ENCODE data around the gene NUAK1. TPM values are rescaled to one million over a fixed set of nuclear protein-coding genes. Genes with fewer than 3 reads are reported as not detected.

NUAK1 gene
- total RNA-seq, 2 donors from 2014 or later: 14.0 to 16.8 TPM

- H3K4me3 ChIP-seq (ENCODE audit: low read length): no peak overlapping the region
- no peaks in the 10 kb centered on the region for H3K9me3 ChIP-seq (ENCODE audit: control insufficient read depth, low read length)
- 93 to 100% methylated on average over 3 to 4 of the region's 5 CpGs for WGBS, 2 experiments (ENCODE audit: insufficient coverage in 1 of 2, insufficient read length in 1 of 2)
- no peak overlapping the region for H3K9ac ChIP-seq (ENCODE audit: extremely low read depth, low read length, poor library complexity, severe bottlenecking)
- no peaks in the 10 kb centered on the region for H3K27me3 Mint-ChIP-seq (ENCODE audit: insufficient read depth)
- H3K27ac Mint-ChIP-seq: no peak overlapping the region
- H3K27ac ChIP-seq (ENCODE audit: low read depth, low read length): no peak overlapping the region
- H3K4me3 Mint-ChIP-seq: no peak overlapping the region
- peaks cover 37% of the 10 kb centered on the region for H3K4me1 Mint-ChIP-seq
- H3K36me3 Mint-ChIP-seq (ENCODE audit: low read depth): no peaks in the 10 kb centered on the region
- peak; percentile 11 for DNase-seq
- H3K36me3 ChIP-seq (ENCODE audit: control insufficient read depth, insufficient read depth, low read length): peaks cover 78% of the 10 kb centered on the region
- no peak for TF ChIP-seq CTCF (conservative IDR thresholded peaks at IDR 0.05)
- H3K9me3 Mint-ChIP-seq: no peaks in the 10 kb centered on the region
- H3K27me3 ChIP-seq (ENCODE audit: control insufficient read depth, insufficient read depth, low read length, poor library complexity, severe bottlenecking): no peaks in the 10 kb centered on the region
- H3K4me1 ChIP-seq (ENCODE audit: control insufficient read depth, insufficient read depth, low read length): peaks cover 21% of the 10 kb centered on the region
Measured at GRCh38 chr12:106123110-106123509, 15.6 kb downstream of the NUAK1 start.

GRCh38 chr12:106122004-106122403 is 16.8 kb downstream of the NUAK1 start:
- H3K4me3 ChIP-seq (ENCODE audit: low read length): no peak overlapping the region
- H3K36me3 ChIP-seq (ENCODE audit: control insufficient read depth, insufficient read depth, low read length): peaks cover 74% of the 10 kb centered on the region
- Mint-ChIP-seq H3K27ac (no peak overlapping the region), H3K4me3 (no peak overlapping the region), H3K36me3 (ENCODE audit: low read depth) (no peaks in the 10 kb centered on the region), H3K4me1 (peaks cover 31% of the 10 kb centered on the region), H3K27me3 (ENCODE audit: insufficient read depth) (no peaks in the 10 kb centered on the region), H3K9me3 (no peaks in the 10 kb centered on the region)
- DNase-seq: no peak
- 90 to 96% methylated on average over 3 of the region's 3 CpGs for WGBS, 2 experiments (ENCODE audit: insufficient coverage in 1 of 2, insufficient read length in 1 of 2)
- H3K4me1 ChIP-seq (ENCODE audit: control insufficient read depth, insufficient read depth, low read length): peaks cover 22% of the 10 kb centered on the region
- H3K27ac ChIP-seq (ENCODE audit: low read depth, low read length): no peak overlapping the region
- no peak for TF ChIP-seq CTCF (conservative IDR thresholded peaks at IDR 0.05)
- no peaks in the 10 kb centered on the region for H3K9me3 ChIP-seq (ENCODE audit: control insufficient read depth, low read length)
- H3K27me3 ChIP-seq (ENCODE audit: control insufficient read depth, insufficient read depth, low read length, poor library complexity, severe bottlenecking): no peaks in the 10 kb centered on the region
- H3K9ac ChIP-seq (ENCODE audit: extremely low read depth, low read length, poor library complexity, severe bottlenecking): no peak overlapping the region

GRCh38 chr12:106120519-106121105 is 18.1 kb downstream of the NUAK1 start:
- Mint-ChIP-seq H3K36me3 (ENCODE audit: low read depth) (no peaks in the 10 kb centered on the region), H3K27ac (no peak overlapping the region), H3K9me3 (no peaks in the 10 kb centered on the region), H3K4me3 (no peak overlapping the region), H3K4me1 (peaks cover 19% of the 10 kb centered on the region), H3K27me3 (ENCODE audit: insufficient read depth) (no peaks in the 10 kb centered on the region)
- Histone ChIP-seq H3K27me3 (ENCODE audit: control insufficient read depth, insufficient read depth, low read length, poor library complexity, severe bottlenecking) (no peaks in the 10 kb centered on the region), H3K4me1 (ENCODE audit: control insufficient read depth, insufficient read depth, low read length) (peaks cover 15% of the 10 kb centered on the region), H3K4me3 (ENCODE audit: low read length) (no peak overlapping the region), H3K27ac (ENCODE audit: low read depth, low read length) (no peak overlapping the region), H3K9me3 (ENCODE audit: control insufficient read depth, low read length) (no peaks in the 10 kb centered on the region), H3K9ac (ENCODE audit: extremely low read depth, low read length, poor library complexity, severe bottlenecking) (no peak overlapping the region), H3K36me3 (ENCODE audit: control insufficient read depth, insufficient read depth, low read length) (peaks cover 66% of the 10 kb centered on the region)
- DNase-seq: no peak
- WGBS, 2 experiments (ENCODE audit: insufficient coverage in 1 of 2, insufficient read length in 1 of 2): 97 to 98% methylated on average over 6 to 8 of the region's 8 CpGs
- TF ChIP-seq CTCF (conservative IDR thresholded peaks at IDR 0.05): no peak

All from endodermal cell (in vitro differentiated cells).